GM12873 (cell line): ENCODE measurements around the gene JPT2.

ENCODE experiments used
- TF ChIP-seq, protein P1 (sequence below): IDR thresholded peaks from 2 replicates; pipeline ENCODE4 v1.5.1; 2012; ENCODE audit warnings: low read depth, mild to moderate bottlenecking, moderate library complexity, low read length, control low read depth; ENCODE audit not compliant: insufficient read depth; ENCODE audit errors: missing control alignments

JPT2 gene

DNA sequence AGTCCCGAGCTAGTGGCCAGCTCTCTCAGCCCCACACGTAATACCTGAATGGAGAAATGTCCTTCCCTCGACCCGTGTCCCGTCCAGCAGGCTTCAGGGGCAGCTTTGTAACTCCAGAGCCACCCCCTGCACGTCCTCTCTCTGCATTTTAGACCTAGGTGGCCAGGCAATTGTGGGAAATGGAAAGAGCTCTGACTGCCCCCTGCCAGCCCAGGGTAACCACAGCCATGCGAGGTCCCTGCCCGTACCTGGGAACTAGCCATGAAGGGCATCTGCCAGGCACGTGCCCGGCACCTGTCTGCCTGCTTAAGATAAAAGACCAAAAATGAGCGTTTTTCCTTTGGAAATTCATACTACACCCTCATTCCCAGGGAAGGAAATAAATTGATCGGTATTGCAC lies 37.1 kb downstream of the JPT2 start:
- TF ChIP-seq, protein P1, sequence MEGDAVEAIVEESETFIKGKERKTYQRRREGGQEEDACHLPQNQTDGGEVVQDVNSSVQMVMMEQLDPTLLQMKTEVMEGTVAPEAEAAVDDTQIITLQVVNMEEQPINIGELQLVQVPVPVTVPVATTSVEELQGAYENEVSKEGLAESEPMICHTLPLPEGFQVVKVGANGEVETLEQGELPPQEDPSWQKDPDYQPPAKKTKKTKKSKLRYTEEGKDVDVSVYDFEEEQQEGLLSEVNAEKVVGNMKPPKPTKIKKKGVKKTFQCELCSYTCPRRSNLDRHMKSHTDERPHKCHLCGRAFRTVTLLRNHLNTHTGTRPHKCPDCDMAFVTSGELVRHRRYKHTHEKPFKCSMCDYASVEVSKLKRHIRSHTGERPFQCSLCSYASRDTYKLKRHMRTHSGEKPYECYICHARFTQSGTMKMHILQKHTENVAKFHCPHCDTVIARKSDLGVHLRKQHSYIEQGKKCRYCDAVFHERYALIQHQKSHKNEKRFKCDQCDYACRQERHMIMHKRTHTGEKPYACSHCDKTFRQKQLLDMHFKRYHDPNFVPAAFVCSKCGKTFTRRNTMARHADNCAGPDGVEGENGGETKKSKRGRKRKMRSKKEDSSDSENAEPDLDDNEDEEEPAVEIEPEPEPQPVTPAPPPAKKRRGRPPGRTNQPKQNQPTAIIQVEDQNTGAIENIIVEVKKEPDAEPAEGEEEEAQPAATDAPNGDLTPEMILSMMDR = no peak

DNA sequence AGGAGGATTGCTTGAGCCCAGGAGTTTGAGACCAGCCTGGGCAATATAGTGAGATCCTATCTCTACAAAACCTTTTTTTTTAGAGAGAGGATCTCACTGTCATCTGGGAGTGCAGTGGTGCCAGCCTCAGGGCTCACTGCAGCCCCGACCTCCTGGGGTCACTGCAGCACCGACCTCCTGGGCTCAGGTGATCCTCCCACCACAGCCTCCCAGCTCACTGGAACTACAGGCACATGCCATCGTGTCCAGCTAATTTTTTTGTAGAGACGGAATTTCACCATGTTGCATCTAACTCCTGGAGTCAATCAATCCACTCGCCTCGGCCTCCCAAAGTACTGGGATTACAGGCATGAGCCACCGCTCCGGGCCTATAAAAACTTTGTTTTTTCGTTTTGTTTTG lies 43.3 kb downstream of the JPT2 start:
- TF ChIP-seq, protein P1 = no peak

- TF ChIP-seq, protein P1 = peak; percentile 69
Observed at GRCh38 chr16:1723450-1724147, 45.5 kb downstream of the JPT2 start.

GRCh38 chr16:1724491-1724890 lies 46.4 kb downstream of the JPT2 start:
- TF ChIP-seq, protein P1 = no peak

- TF ChIP-seq, protein P1 = no peak
Observed at GRCh38 chr16:1726661-1727502, 48.8 kb downstream of the JPT2 start.

GRCh38 chr16:1727651-1728624 lies 49.9 kb downstream of the JPT2 start:
- TF ChIP-seq, protein P1 = no peak
